Thyroid gland (tissue), 4 donors: ENCODE results near the gene CCDC61. TPM values are rescaled to one million over a fixed set of nuclear protein-coding genes. Genes with fewer than 3 reads are reported as not detected.

Experiments used
- DNase-seq, 2 donors: peaks; one replicate each; pipeline ENCODE4 v3.0.0-alpha.2; 2019
- H3K27ac ChIP-seq, 3 donors: fragments of 200-600 bp; sonication (generic); 1 replicate in 2 of 3; 2 replicates in 1 of 3; pipeline ENCODE4 v1.5.1; 2016 to 2019; ENCODE audit warnings: mild to moderate bottlenecking in 1 of 3, moderate library complexity in 1 of 3
- H3K27me3 ChIP-seq: fragments of 200-600 bp; sonication (generic); one replicate; pipeline ENCODE4 v1.5.1; 2019
- H3K36me3 ChIP-seq, 2 donors: fragments of 200-600 bp; sonication (generic); one replicate each; pipeline ENCODE4 v1.5.1; 2016 to 2019
- H3K4me1 ChIP-seq, 2 donors: fragments of 200-600 bp; sonication (generic); one replicate each; pipeline ENCODE4 v1.5.1; 2017 to 2019
- H3K4me3 ChIP-seq, 3 donors: fragments of 200-600 bp; sonication (generic); replicated peaks in 1 of 3; 1 replicate in 2 of 3; 2 replicates in 1 of 3; pipeline ENCODE4 v1.5.1; 2016; ENCODE audit warnings: mild to moderate bottlenecking in 1 of 3
- H3K9me3 ChIP-seq: fragments of 200-600 bp; sonication (generic); one replicate; pipeline ENCODE4 v1.5.1; 2017
- CTCF ChIP-seq, 6 experiments: fragments of 200-600 bp in 3 of 6; fragments of 450-650 bp in 3 of 6; sonication (generic) in 3 of 6; IDR thresholded peaks; one replicate each; pipeline ENCODE4 v1.5.1; 2016 to 2019; ENCODE audit warnings: antibody characterized with exemption in 6 of 6, mild to moderate bottlenecking in 2 of 6, inconsistent platforms in 1 of 6, moderate library complexity in 1 of 6
- POLR2A ChIP-seq, 2 donors: fragments of 450-650 bp; IDR thresholded peaks; one replicate each; pipeline ENCODE4 v1.6.1; 2017; ENCODE audit warnings: antibody characterized with exemption in 2 of 2, mild to moderate bottlenecking in 2 of 2, moderate library complexity in 1 of 2
- WGBS, 2 donors: methylation state at CpG; one replicate each; pipeline ENCODE4 v1.1.5; 2017; 5-methylcytosine and 5-hydroxymethylcytosine counted together
- intact Hi-C: fragments of 100-400 bp; cut with DNase I; formaldehyde crosslinking; loops from one replicate; pipeline ENCODE4 v1.15.1; 2023
- total RNA-seq, 4 donors: library from RNA; depleted of rRNA; stranded (reverse); fragments of >200 nt; gene quantifications; one replicate each; pipeline ENCODE4 v1.2.3, GENCODE V29; 2016

CCDC61 gene
- total RNA-seq, 4 donors from 2014 or later: 8.5 to 12.4 (median 9.8) TPM

- Histone ChIP-seq H3K27ac (no peak overlapping the region), H3K27me3 (no peaks in the 10 kb centered on the region), H3K4me1 (no peaks in the 10 kb centered on the region), H3K36me3 (no peaks in the 10 kb centered on the region), H3K4me3 (no peak overlapping the region), H3K9me3 (no peaks in the 10 kb centered on the region)
- intact Hi-C loops: no loop called here
- 69 to 74% methylated on average over 9 of the region's 11 CpGs for WGBS, 2 donors
- TF ChIP-seq POLR2A (IDR thresholded peaks at IDR 0.05) (no peak), CTCF (IDR thresholded peaks at IDR 0.05) (no peak)
- no peak for DNase-seq
These were observed 28.1 kb downstream of the CCDC61 start for GRCh38 chr19:46023311-46023779.

- WGBS, 2 donors: 85 to 89% methylated on average over 3 of the region's 3 CpGs
- H3K27me3 ChIP-seq: no peaks in the 10 kb centered on the region
- TF ChIP-seq CTCF (IDR thresholded peaks at IDR 0.05) (no peak), POLR2A (IDR thresholded peaks at IDR 0.05) (no peak)
These were observed 30.6 kb downstream of the CCDC61 start for GRCh38 chr19:46025835-46026234.

GRCh38 chr19:46030812-46031550, 35.7 kb downstream of the CCDC61 start:
- no peaks in the 10 kb centered on the region for H3K27me3 ChIP-seq
- whole genome bisulfite sequencing, 2 donors: 43 to 52% methylated on average over 12 of the region's 12 CpGs

More at GRCh38 chr19:46025835-46026234, 30.6 kb downstream of the CCDC61 start:
- H3K9me3 ChIP-seq: no peaks in the 10 kb centered on the region
- H3K27ac ChIP-seq: no peak overlapping the region
- H3K4me3 ChIP-seq: no peak overlapping the region
- intact Hi-C loops: no loop called here
- no peak for DNase-seq
- H3K36me3 ChIP-seq: no peaks in the 10 kb centered on the region
- H3K4me1 ChIP-seq: no peaks in the 10 kb centered on the region

GRCh38 chr19:46031781-46032596, 36.7 kb downstream of the CCDC61 start:
- Histone ChIP-seq H3K4me1 (no peaks in the 10 kb centered on the region), H3K4me3 (no peak overlapping the region), H3K9me3 (no peaks in the 10 kb centered on the region), H3K27me3 (no peaks in the 10 kb centered on the region), H3K36me3 (no peaks in the 10 kb centered on the region), H3K27ac (no peak overlapping the region)
- TF ChIP-seq POLR2A (IDR thresholded peaks at IDR 0.05) (no peak), CTCF (IDR thresholded peaks at IDR 0.05) (no peak)
- DNase-seq: no peak
- 67 to 91% methylated on average over 2 to 3 of the region's 5 CpGs for WGBS, 2 donors
- intact Hi-C loops: loop anchor here (5.0 kb wide), 1 partner anchor 230 kb away; no protein-coding TSS in a partner anchor

More at GRCh38 chr19:46030812-46031550, 35.7 kb downstream of the CCDC61 start:
- H3K27ac ChIP-seq: no peak overlapping the region
- H3K36me3 ChIP-seq: no peaks in the 10 kb centered on the region
- no peaks in the 10 kb centered on the region for H3K9me3 ChIP-seq
- DNase-seq: no peak
- H3K4me3 ChIP-seq: no peak overlapping the region
- intact Hi-C loops: loop anchor here (5.0 kb wide), 1 partner anchor 231 kb away; no protein-coding TSS in a partner anchor
- TF ChIP-seq POLR2A (IDR thresholded peaks at IDR 0.05) (no peak), CTCF (IDR thresholded peaks at IDR 0.05) (no peak)
- no peaks in the 10 kb centered on the region for H3K4me1 ChIP-seq
